NCI-H748 (cell line): ENCODE results near the gene REXO4.
"Not testable (repeated sequence)": the region's sequence is repeated elsewhere in the genome, so short reads cannot be mapped to it uniquely, and the experiment has no call there.

Source experiments
- DNase-seq: peaks from one replicate; lab custom pipeline; 2025; ENCODE audit not compliant: unreplicated experiment; lab: John Stamatoyannopoulos, UW

The REXO4 gene

GRCh38 chr9:133390713-133391112 lies 27.1 kb downstream of the REXO4 start:
- no peak for DNase-seq

- no peak for DNase-seq
These were observed 28.2 kb downstream of the REXO4 start for GRCh38 chr9:133389562-133389961.

- DNase-seq: no peak
These were observed 28.7 kb downstream of the REXO4 start for GRCh38 chr9:133389025-133389557.

GRCh38 chr9:133387680-133388079 lies 30.1 kb downstream of the REXO4 start:
- no peak for DNase-seq

GRCh38 chr9:133386338-133386737 lies 31.5 kb downstream of the REXO4 start:
- DNase-seq: no peak

- DNase-seq: no peak
These were observed 32.4 kb downstream of the REXO4 start for GRCh38 chr9:133385452-133385851.

GRCh38 chr9:133384736-133385321 lies 33.0 kb downstream of the REXO4 start:
- DNase-seq: no peak

GRCh38 chr9:133383438-133383837 lies 34.4 kb downstream of the REXO4 start:
- no peak for DNase-seq

GRCh38 chr9:133382507-133383141 lies 35.2 kb downstream of the REXO4 start:
- DNase-seq: no peak

GRCh38 chr9:133380734-133381133 lies 37.1 kb downstream of the REXO4 start:
- DNase-seq: no peak

GRCh38 chr9:133379153-133380086 lies 38.4 kb downstream of the REXO4 start:
- no peak for DNase-seq

- DNase-seq: peak; percentile 19
These were observed 39.3 kb downstream of the REXO4 start for GRCh38 chr9:133378408-133378962.

GRCh38 chr9:133377721-133378216 lies 40.0 kb downstream of the REXO4 start:
- peak; percentile 30 for DNase-seq

GRCh38 chr9:133377280-133377679 lies 40.5 kb downstream of the REXO4 start:
- not testable (repeated sequence) for DNase-seq

- peak; percentile 97 for DNase-seq
These were observed 41.8 kb downstream of the REXO4 start, which contains the start of the genes STKLD1 and SURF4 for GRCh38 chr9:133375724-133376654. Gene STKLD1, plus strand, starts transcription at chr9:133376366. Its CDS starts 108 bp downstream, at chr9:133376474. Gene SURF4, minus strand, starts transcription at chr9:133376060. Its CDS starts 91 bp downstream, at chr9:133375969.

GRCh38 chr9:133375116-133375723 lies 42.6 kb downstream of the REXO4 start:
- DNase-seq: peak; percentile 46

GRCh38 chr9:133374612-133375115 lies 43.1 kb downstream of the REXO4 start:
- no peak for DNase-seq

- no peak for DNase-seq
These were observed 45.7 kb downstream of the REXO4 start for GRCh38 chr9:133372144-133372543.

GRCh38 chr9:133371261-133371711 lies 46.5 kb downstream of the REXO4 start:
- no peak for DNase-seq
